Measurements from ENCODE around the gene ADCY3.

Gene ADCY3

GRCh38 chr2:24898122-24899109 is 21.6 kb downstream of the ADCY3 start:
- no peak overlapping the region for H3K27ac ChIP-seq
- no peak for TF ChIP-seq ZFX (IDR thresholded peaks at IDR 0.05; ENCODE audit: borderline replicate concordance)
- TF ChIP-seq CTCF (IDR thresholded peaks at IDR 0.05), result no peak

- no peak overlapping the region for H3K27ac ChIP-seq
- TF ChIP-seq ZFX (IDR thresholded peaks at IDR 0.05; ENCODE audit: borderline replicate concordance), result no peak
- no peak for TF ChIP-seq CTCF (IDR thresholded peaks at IDR 0.05)
Measured at GRCh38 chr2:24894750-24895149, 25.3 kb downstream of the ADCY3 start.

GRCh38 chr2:24893934-24894333 is 26.1 kb downstream of the ADCY3 start:
- no peak overlapping the region for H3K27ac ChIP-seq
- no peak for TF ChIP-seq ZFX (IDR thresholded peaks at IDR 0.05; ENCODE audit: borderline replicate concordance)

DNA sequence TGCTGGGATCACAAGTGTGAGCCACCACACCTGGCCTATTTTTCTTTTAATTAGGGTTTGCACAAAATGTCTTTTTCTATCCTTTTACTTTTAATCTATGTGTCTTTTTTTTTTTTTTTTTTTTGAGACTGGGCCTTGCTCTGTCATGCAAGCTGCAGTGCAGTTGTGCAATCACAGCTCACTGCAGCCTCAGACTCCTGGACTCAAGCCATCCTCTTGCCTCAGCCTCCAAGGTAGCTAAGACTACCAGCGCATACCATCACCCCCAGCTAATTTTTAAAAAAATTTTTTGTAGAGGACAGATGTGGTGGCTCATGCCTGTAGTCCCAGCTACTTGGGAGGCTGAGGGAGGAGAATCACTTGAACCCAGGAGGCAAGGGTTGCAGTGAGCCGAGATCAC is 27.1 kb downstream of the ADCY3 start:
- TF ChIP-seq ZFX (IDR thresholded peaks at IDR 0.05; ENCODE audit: borderline replicate concordance) (no peak), CTCF (IDR thresholded peaks at IDR 0.05) (no peak)
- H3K27ac ChIP-seq, result no peak overlapping the region

GRCh38 chr2:24891201-24891600 is 28.8 kb downstream of the ADCY3 start:
- no peak overlapping the region for H3K27ac ChIP-seq
- TF ChIP-seq ZFX (IDR thresholded peaks at IDR 0.05; ENCODE audit: borderline replicate concordance) (no peak), CTCF (IDR thresholded peaks at IDR 0.05) (no peak)

DNA sequence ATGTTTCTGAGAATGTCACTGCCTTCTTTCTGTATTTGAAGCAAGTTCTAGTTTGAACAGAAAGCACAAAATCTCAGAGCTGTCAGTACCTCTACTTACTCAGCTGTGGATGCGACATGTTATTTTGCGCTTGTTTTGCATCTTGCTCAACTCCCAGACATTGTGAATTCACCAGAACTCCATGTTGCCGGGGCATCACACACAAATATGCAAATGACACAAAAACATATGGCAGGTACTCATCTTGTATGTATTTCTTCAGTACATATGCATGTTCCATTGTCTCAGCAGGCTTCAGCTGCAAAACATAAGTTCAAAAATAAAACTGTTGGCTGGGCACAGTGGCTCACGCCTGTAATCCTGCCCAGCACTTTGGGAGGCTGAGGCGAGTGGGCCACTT is 30.8 kb downstream of the ADCY3 start:
- TF ChIP-seq ZFX (IDR thresholded peaks at IDR 0.05; ENCODE audit: borderline replicate concordance), result no peak
- no peak for TF ChIP-seq CTCF (IDR thresholded peaks at IDR 0.05)

GRCh38 chr2:24888177-24888576 is 31.9 kb downstream of the ADCY3 start:
- TF ChIP-seq CTCF (IDR thresholded peaks at IDR 0.05) (no peak), ZFX (IDR thresholded peaks at IDR 0.05; ENCODE audit: borderline replicate concordance) (no peak)
- no peak overlapping the region for H3K27ac ChIP-seq

More for the DNA sequence above, 30.8 kb downstream of the ADCY3 start:
- no peak overlapping the region for H3K27ac ChIP-seq
